Measurements from ENCODE around the gene HCFC1R1.

The HCFC1R1 gene

GRCh38 chr16:3035972-3036725, 12.4 kb upstream of the HCFC1R1 start:
- DNase-seq, result no peak

- no peak for DNase-seq
Observed at GRCh38 chr16:3035289-3035971, 11.7 kb upstream of the HCFC1R1 start.

DNA sequence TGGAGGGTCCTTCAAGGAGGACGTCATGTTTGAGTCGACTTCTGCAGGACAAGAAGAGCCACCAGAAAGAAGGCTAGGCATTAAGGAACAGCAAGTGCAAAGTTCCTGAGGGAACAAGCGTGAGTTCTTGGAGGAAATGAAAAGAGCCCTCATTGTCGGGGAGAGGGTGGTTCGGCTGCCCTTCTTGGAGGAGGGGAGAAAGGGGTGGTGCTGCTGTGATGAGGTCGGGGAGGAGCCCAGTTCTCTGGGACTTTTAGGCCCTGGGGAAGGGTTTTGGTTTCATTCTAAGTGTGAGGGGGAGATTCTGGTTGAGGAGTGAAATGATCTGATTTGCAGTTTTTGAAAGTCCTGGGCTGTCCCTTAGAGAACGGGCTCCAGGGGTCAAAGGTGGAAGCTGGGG, 8.9 kb upstream of the HCFC1R1 start:
- no peak for DNase-seq

DNA sequence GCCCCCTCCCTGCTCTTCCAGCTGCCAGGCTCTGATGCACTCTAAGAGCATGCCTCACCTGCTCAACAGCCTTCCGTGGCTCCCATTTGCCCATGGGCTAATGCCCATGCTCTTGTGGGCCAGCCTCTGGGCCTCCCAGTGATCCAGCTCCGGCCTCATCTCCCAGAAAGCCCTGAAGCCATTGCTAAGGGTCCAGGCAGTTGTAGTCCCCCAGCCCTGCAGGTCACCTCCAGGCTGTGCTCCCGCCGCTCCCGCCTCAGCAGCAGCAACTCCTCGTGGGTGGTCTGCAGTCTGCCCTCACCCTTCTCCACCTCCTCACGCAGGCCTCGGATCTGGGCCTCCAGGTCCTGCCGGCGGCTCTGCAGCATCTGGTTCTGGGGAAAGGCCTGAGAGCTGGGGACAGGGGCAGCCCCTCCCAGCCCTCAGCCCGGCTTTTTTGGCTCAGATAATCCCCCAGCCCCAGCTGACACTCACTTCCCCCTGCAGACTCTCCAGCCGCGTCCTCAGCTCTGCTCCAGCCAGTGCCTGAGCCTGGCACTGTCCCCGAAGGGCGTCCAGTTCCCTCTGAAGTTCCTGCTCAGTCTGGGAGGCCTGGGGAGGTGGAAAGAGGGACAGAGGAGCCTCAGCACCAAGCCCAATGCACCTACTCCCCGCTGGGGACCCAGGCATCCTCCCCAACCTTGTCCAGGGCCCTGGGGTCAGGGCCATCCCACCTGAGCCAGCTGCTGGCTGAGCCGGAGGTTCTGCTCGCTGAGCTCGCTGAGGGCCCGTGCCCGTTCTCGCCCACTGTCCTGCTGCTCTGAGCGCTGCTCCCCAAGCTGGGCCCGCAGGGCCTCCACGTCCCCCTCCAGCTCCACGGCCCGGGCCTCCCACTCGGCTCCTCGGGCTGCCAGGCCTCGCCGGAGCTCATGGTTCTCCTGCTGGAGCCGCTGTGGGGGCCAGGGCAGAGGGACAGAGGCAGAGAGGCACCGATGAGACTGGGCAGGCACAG, 6.8 kb upstream of the HCFC1R1 start:
- no peak for DNase-seq

GRCh38 chr16:3029491-3030221, 5.9 kb upstream of the HCFC1R1 start:
- DNase-seq, result no peak

DNA sequence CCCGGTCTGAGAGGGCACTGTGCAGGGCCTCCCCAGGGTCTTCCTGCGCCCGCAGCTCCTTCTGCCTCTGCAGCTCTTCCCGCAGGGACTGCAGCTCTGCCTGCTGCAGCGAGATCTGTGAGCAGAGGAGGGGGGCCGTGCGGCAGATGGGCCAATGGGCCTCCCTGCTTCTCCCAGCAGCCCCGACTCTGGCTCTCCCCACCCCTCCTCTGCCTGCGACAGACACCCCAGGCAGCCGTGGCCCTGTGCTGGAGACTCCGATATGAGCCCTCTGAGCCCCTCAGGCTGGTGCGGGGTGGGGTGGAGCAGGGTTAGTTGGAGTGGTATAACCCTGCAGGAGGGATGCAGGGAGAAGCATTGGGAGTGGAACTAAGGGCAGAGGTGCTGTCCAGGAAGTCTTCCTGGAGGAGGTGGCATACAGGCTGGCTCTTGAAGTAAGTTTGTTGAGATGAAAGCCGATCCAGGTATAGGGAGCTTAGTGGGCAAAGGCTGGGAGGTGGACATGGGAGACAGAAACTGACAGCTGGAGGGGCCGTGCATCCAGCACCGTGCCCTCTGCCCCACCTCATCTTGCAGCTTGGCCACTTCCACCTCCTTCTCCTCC, 5.1 kb upstream of the HCFC1R1 start:
- DNase-seq, result peak in 1 of 58 donors; percentile 22

DNA sequence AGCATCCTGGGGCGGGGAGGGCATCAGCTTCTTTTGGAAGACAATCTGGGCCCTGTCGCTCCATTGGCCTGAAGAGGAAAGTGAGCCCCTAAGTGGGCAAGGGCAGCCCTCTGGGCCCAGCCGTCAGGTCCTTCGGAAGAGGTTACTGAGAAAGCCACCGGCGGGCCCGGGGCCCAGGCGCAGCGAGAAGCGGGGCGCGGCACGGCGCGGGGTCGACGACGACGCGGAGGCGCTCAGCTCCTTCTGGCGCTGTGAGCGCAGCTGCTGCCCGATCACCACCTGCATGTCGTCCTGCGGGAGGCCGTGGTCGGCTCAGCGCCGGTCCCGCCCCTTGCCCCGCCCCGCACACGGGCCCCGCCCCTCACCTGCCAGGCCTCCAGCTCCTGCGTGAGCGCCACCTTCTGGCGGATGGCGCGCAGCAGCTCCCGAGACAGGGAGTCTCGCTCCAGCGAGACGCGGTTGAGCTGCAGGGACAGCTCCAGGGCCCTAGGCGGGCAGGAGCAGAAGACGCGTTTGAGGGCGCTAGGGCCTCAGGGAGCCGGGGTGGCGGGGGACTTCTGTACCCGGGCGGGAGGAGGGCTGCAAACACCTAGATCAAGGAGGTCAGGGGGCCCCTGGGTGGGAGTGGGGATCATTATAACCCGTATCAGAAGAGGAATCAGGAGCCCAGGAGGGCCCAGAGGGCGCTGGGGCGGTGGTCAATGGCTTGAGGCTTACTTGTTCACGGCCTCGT, 4.4 kb upstream of the HCFC1R1 start:
- DNase-seq, result peak in 53 of 58 donors; percentile 20 to 86 (median 56)

DNA sequence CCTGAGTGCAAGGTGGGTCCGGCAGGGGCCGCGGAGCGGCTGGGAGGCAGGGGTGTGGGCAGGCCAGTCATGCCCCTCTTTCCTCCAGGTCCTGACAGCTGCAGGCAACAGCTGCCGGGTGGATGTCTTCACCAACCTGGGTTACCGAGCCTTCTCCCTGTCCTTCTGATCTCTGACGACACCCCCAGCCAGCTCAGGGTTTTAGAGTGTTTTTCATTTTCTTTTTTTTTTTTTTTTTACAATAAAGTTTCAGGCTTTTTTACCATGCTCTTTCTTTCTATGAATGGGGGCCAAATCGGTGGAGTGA, 3.7 kb upstream of the HCFC1R1 start:
- no peak for DNase-seq

DNA sequence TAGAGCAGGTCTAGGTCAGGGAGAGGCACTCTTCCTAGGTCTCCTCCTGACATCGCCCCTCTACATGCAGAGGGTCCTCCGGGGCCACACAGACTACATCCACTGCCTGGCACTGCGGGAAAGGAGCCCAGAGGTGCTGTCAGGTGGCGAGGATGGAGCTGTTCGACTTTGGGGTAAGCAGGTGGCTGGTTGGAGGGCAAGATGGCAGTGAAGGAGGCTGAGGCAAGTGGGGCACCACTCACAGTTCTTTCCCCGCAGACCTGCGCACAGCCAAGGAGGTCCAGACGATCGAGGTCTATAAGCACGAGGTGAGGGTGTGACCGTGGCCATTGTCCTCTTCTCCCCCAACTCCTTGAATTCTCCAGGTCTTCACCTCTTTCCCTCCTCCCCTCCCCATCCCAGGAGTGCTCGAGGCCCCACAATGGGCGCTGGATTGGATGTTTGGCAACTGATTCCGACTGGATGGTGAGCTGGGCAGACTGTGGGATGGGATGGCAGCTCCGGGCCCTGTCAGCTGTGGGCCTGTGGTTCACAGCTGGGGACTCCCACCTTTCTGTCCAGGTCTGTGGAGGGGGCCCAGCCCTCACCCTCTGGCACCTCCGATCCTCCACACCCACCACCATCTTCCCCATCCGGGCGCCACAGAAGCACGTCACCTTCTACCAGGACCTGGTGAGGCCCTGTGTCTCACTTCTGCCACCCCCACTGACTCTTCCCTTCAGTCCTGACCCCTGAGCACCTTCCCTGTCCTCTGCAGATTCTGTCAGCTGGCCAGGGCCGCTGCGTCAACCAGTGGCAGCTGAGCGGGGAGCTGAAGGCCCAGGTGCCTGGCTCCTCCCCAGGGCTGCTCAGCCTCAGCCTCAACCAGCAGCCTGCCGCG, 3.1 kb upstream of the HCFC1R1 start:
- no peak for DNase-seq

- DNase-seq, result no peak
Observed at GRCh38 chr16:3026003-3026378, 2.2 kb upstream of the HCFC1R1 start.

- no peak for DNase-seq
Observed at GRCh38 chr16:3025032-3026002, 1.6 kb upstream of the HCFC1R1 start.

- peak in 38 of 58 donors; percentile 22 to 77 (median 58) for DNase-seq
Observed at GRCh38 chr16:3023415-3023668, 400 bp downstream of the HCFC1R1 start.

GRCh38 chr16:3022684-3023414, 893 bp downstream of the HCFC1R1 start:
- DNase-seq, result peak in 1 of 58 donors; percentile 24

- peak in 49 of 58 donors; percentile 6 to 82 (median 39) for DNase-seq
Observed at GRCh38 chr16:3022208-3022683, 1.5 kb downstream of the HCFC1R1 start.

DNA sequence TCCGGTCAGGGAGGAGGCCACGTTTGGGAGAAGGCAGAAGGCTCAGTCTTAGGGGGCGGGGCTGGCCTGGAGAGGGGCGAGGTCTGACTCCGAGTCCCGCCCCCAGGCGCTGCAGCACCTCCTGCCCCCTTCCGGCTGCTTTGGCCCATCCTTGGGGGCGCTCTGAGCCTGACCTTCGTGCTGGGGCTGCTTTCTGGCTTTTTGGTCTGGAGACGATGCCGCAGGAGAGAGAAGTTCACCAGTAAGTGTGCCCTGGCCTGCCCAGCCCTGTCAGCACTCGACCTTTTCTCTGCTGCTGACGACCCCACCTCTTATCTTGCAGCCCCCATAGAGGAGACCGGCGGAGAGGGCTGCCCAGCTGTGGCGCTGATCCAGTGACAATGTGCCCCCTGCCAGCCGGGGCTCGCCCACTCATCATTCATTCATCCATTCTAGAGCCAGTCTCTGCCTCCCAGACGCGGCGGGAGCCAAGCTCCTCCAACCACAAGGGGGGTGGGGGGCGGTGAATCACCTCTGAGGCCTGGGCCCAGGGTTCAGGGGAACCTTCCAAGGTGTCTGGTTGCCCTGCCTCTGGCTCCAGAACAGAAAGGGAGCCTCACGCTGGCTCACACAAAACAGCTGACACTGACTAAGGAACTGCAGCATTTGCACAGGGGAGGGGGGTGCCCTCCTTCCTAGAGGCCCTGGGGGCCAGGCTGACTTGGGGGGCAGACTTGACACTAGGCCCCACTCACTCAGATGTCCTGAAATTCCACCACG, 2.1 kb downstream of the HCFC1R1 start:
- peak in 17 of 58 donors; percentile 14 to 57 (median 25) for DNase-seq

All from anterior cingulate cortex (tissue), 58 donors.